EL (cell line): ENCODE results near the gene PPARD.
A peak's percentile ranks its signal among the peaks of the same experiment; 100 is the strongest.
"Not testable (repeated sequence)": the region's sequence is repeated elsewhere in the genome, so short reads cannot be mapped to it uniquely, and the experiment has no call there.

Source experiments
- DNase-seq: peaks from one replicate; pipeline ENCODE4 v3.0.0-alpha.2; 2016

The PPARD gene

GRCh38 chr6:35415065-35415891 is 72.9 kb downstream of the PPARD start:
- DNase-seq, result peak; percentile 81

GRCh38 chr6:35417979-35418661 is 75.8 kb downstream of the PPARD start:
- no peak for DNase-seq

- peak; percentile 65 for DNase-seq
Observed at GRCh38 chr6:35419417-35419816, 77.1 kb downstream of the PPARD start.

GRCh38 chr6:35419961-35420360 is 77.6 kb downstream of the PPARD start:
- no peak for DNase-seq

GRCh38 chr6:35425284-35425683 is 82.9 kb downstream of the PPARD start:
- DNase-seq, result peak; percentile 96

GRCh38 chr6:35426074-35426473 is 83.7 kb downstream of the PPARD start:
- DNase-seq, result no peak

- no peak for DNase-seq
Observed at GRCh38 chr6:35427435-35427834, 85.1 kb downstream of the PPARD start.

- DNase-seq, result peak; percentile 91
Observed at GRCh38 chr6:35427851-35428321, 85.5 kb downstream of the PPARD start.

- DNase-seq, result no peak
Observed at GRCh38 chr6:35428421-35429149, 86.2 kb downstream of the PPARD start.

- no peak for DNase-seq
Observed at GRCh38 chr6:35429463-35429862, 87.1 kb downstream of the PPARD start.

GRCh38 chr6:35432291-35432690 is 89.9 kb downstream of the PPARD start:
- no peak for DNase-seq

- DNase-seq, result not testable (repeated sequence)
Observed at GRCh38 chr6:35432702-35433101, 90.3 kb downstream of the PPARD start.

GRCh38 chr6:35435074-35435837 is 92.9 kb downstream of the PPARD start:
- no peak for DNase-seq

GRCh38 chr6:35436071-35436857 is 93.9 kb downstream of the PPARD start:
- no peak for DNase-seq

GRCh38 chr6:35438378-35439065 is 96.2 kb downstream of the PPARD start:
- DNase-seq, result not testable (repeated sequence)

- no peak for DNase-seq
Observed at GRCh38 chr6:35439308-35439707, 97.0 kb downstream of the PPARD start.

GRCh38 chr6:35441205-35441604 is 98.8 kb downstream of the PPARD start:
- DNase-seq, result no peak

GRCh38 chr6:35441642-35442041 is 99.3 kb downstream of the PPARD start:
- DNase-seq, result no peak

GRCh38 chr6:35442693-35443092 is 100.3 kb downstream of the PPARD start:
- no peak for DNase-seq

- no peak for DNase-seq
Observed at GRCh38 chr6:35443341-35444030, 101.1 kb downstream of the PPARD start.

GRCh38 chr6:35445691-35446090 is 103.3 kb downstream of the PPARD start:
- peak; percentile 50 for DNase-seq
